Sigmoid colon (tissue), 7 donors: ENCODE data around the gene ARG2. TPM values are rescaled to one million over a fixed set of nuclear protein-coding genes. Genes with fewer than 3 reads are reported as not detected.

Experiments used
- DNase-seq: peaks from one replicate; pipeline ENCODE4 v3.0.0-alpha.2; 2019
- H3K27ac ChIP-seq, 4 donors: fragments of 200-600 bp; sonication (generic); one replicate each; pipeline ENCODE4 v1.5.1; 2016 to 2019; ENCODE audit warnings: mild to moderate bottlenecking in 1 of 4
- H3K27me3 ChIP-seq, 3 donors: fragments of 200-600 bp; sonication (generic); one replicate each; pipeline ENCODE4 v1.5.1; 2019; ENCODE audit warnings: mild to moderate bottlenecking in 1 of 3
- H3K36me3 ChIP-seq, 4 donors: fragments of 200-600 bp; sonication (generic); one replicate each; pipeline ENCODE4 v1.5.1; 2016 to 2019
- H3K4me1 ChIP-seq, 4 donors: fragments of 200-600 bp; sonication (generic); one replicate each; pipeline ENCODE4 v1.5.1; 2017 to 2019
- H3K4me3 ChIP-seq, 4 donors: fragments of 200-600 bp; sonication (generic); one replicate each; pipeline ENCODE4 v1.5.1; 2017 to 2019; ENCODE audit warnings: mild to moderate bottlenecking in 2 of 4, moderate library complexity in 1 of 4
- H3K9me3 ChIP-seq, 4 donors: fragments of 200-600 bp in 3 of 4; sonication (generic) in 3 of 4; one replicate each; pipeline versions ENCODE4 v1.5.1 to v1.6.1; 2013 to 2019
- EP300 ChIP-seq, 4 donors: sonication (generic); formaldehyde crosslinking; IDR thresholded peaks; one replicate each; pipeline ENCODE4 v1.6.1; 2017; ENCODE audit warnings: antibody characterized with exemption in 4 of 4
- POLR2A ChIP-seq, 2 donors: fragments of 450-650 bp; IDR thresholded peaks; one replicate each; pipeline ENCODE4 v1.6.1; 2016; ENCODE audit warnings: antibody characterized with exemption in 2 of 2, mild to moderate bottlenecking in 2 of 2, moderate library complexity in 2 of 2
- POLR2AphosphoS5 ChIP-seq, 4 donors: sonication (generic); formaldehyde crosslinking; IDR thresholded peaks; one replicate each; pipeline ENCODE4 v1.6.1; 2017; ENCODE audit warnings: antibody characterized with exemption in 4 of 4
- WGBS, 2 donors: extraction: QIAGEN DNeasy Blood & Tissue Kit; methylation state at CpG; one replicate each; pipeline ENCODE4 v1.1.7; 2013; 5-methylcytosine and 5-hydroxymethylcytosine counted together
- intact Hi-C: fragments of 100-400 bp; cut with DNase I; formaldehyde crosslinking; loops from one replicate; pipeline ENCODE4 v1.15.1; 2023
- polyA plus RNA-seq, 3 donors: library from polyadenylated mRNA; stranded (reverse); fragments of 200-250 nt; gene quantifications; one replicate each; pipeline ENCODE4 v1.2.3, GENCODE V29; 2013
- total RNA-seq, 4 donors: library from RNA; depleted of rRNA; stranded (reverse); fragments of >200 nt; gene quantifications; one replicate each; pipeline ENCODE4 v1.1.0, GENCODE V29; 2016
- TF ChIP-seq, protein P1 (sequence below), 4 experiments: fragments of 450-650 bp in 3 of 4; fragments of 200-600 bp in 1 of 4; IDR thresholded peaks; one replicate each; pipeline ENCODE4 v1.5.1; 2016 to 2019; ENCODE audit warnings: antibody characterized with exemption in 4 of 4, mild to moderate bottlenecking in 3 of 4, moderate library complexity in 2 of 4
- donor health status: healthy with polysubstance abuse.
- donor health status: Bipolar disorder and iron deficiency.
- donor health status: healthy.

Gene ARG2
- 10 to 100 TPM in 1 of 4 donors, 1 to 10 TPM in 3; 1.6 to 11.4 (median 5.5) TPM for total RNA-seq
- polyA plus RNA-seq = 10 to 100 TPM in 1 of 3 donors, 1 to 10 TPM in 1, under 1 TPM in 1; 0.60 to 59.2 (median 5.7) TPM

DNA sequence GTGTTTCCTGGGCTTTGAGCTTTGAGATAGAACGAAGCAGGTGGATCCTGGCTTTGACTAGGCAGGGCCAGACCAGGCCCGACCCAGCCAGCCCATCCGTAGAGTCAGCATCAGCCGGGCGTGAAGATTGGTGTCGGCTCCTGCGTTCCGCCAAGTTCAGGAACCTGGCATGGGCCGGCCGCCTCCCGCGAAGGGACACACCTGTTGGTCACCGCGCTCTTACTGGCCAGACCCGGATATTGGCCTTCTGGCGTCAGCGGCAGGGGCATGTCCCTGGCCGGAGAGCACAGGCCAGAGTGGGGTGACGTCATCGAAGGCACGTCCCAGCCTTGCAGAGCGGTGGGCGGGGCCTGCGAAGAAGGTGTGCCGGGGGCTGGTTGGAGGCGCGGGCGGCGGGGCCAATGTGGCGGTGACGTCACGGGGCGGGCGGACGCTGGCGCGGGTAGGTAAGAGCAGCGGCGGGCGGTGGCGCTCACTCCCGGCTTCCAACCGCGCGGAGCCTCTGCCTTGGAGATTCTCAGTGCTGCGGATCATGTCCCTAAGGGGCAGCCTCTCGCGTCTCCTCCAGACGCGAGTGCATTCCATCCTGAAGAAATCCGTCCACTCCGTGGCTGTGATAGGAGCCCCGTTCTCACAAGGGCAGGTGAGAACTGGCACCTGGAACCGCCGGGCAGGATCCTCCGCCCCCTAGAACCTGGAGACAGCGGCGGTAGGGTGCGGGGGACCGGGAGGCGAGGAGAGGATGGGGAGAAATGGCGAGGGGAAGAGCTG, at the start of gene ARG2:
TSS of gene ARG2 (plus strand) at position 475 of the 771 bp plus-strand sequence. CDS start at position 533, 58 bp downstream.
- no peaks in the 10 kb centered on the region for H3K27me3 ChIP-seq

DNA sequence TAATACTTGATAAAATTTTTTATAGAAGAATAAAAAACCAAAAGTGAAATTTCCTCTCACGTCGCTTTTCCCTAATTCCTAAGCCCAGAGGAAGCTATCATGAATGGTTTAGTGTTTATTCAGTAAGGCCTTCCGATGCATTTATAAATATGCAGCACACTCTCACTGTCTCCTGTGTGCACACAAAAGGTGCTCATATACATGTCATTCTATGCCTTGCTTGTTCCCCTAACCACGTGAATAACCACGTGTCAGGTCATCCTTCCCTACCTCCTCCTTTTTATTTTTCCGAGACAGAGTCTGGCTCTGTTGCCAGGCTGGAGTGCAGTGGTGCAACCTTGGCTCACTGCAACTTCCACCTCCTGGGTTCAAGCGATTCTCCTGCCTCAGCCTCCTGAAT, 49.3 kb upstream of the ARG2 start:
- Histone ChIP-seq H3K4me3 (no peak overlapping the region), H3K4me1 (no peaks in the 10 kb centered on the region), H3K36me3 (no peaks in the 10 kb centered on the region), H3K27me3 (no peaks in the 10 kb centered on the region), H3K27ac (no peak overlapping the region), H3K9me3 (no peaks in the 10 kb centered on the region)
- TF ChIP-seq POLR2AphosphoS5 (IDR thresholded peaks at IDR 0.05) (no peak), POLR2A (IDR thresholded peaks at IDR 0.05) (no peak), EP300 (IDR thresholded peaks at IDR 0.05) (no peak)
- TF ChIP-seq, protein P1, sequence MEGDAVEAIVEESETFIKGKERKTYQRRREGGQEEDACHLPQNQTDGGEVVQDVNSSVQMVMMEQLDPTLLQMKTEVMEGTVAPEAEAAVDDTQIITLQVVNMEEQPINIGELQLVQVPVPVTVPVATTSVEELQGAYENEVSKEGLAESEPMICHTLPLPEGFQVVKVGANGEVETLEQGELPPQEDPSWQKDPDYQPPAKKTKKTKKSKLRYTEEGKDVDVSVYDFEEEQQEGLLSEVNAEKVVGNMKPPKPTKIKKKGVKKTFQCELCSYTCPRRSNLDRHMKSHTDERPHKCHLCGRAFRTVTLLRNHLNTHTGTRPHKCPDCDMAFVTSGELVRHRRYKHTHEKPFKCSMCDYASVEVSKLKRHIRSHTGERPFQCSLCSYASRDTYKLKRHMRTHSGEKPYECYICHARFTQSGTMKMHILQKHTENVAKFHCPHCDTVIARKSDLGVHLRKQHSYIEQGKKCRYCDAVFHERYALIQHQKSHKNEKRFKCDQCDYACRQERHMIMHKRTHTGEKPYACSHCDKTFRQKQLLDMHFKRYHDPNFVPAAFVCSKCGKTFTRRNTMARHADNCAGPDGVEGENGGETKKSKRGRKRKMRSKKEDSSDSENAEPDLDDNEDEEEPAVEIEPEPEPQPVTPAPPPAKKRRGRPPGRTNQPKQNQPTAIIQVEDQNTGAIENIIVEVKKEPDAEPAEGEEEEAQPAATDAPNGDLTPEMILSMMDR (IDR thresholded peaks at IDR 0.05) = no peak
- no peak for DNase-seq
- WGBS, 2 donors = 87 to 89% methylated on average over 7 of the region's 7 CpGs
- intact Hi-C loops = loop anchor here (2.0 kb wide), 1 partner anchor 44 kb away; no protein-coding TSS in a partner anchor

More for the DNA sequence above, at the start of gene ARG2:
- peak in 1 of 4 donors; percentile 43 for TF ChIP-seq EP300 (IDR thresholded peaks at IDR 0.05)
- TF ChIP-seq POLR2AphosphoS5 (IDR thresholded peaks at IDR 0.05) = peak; percentile 48 to 93 (median 82)
- peak; percentile 42 to 60 for TF ChIP-seq POLR2A (IDR thresholded peaks at IDR 0.05)
- TF ChIP-seq, protein P1 (IDR thresholded peaks at IDR 0.05) = no peak
- peak within 1 kb of the TSS; percentile 46 to 64 (median 60) for H3K4me3 ChIP-seq
- no peaks in the 10 kb centered on the region for H3K9me3 ChIP-seq
- DNase-seq = peak; percentile 98
- H3K4me1 ChIP-seq = peaks cover 0 to 45% (median 40%) of the 10 kb centered on the region in 4 donors
- intact Hi-C loops = loop anchor here (2.0 kb wide), 2 partner anchors 47 to 55 kb away; partner anchors contain the start of gene VTI1B
- peak within 1 kb of the TSS; percentile 75 to 80 (median 78) for H3K27ac ChIP-seq
- WGBS, 2 donors = 1% methylated on average over 62 of the region's 62 CpGs
- no peaks in the 10 kb centered on the region for H3K36me3 ChIP-seq

DNA sequence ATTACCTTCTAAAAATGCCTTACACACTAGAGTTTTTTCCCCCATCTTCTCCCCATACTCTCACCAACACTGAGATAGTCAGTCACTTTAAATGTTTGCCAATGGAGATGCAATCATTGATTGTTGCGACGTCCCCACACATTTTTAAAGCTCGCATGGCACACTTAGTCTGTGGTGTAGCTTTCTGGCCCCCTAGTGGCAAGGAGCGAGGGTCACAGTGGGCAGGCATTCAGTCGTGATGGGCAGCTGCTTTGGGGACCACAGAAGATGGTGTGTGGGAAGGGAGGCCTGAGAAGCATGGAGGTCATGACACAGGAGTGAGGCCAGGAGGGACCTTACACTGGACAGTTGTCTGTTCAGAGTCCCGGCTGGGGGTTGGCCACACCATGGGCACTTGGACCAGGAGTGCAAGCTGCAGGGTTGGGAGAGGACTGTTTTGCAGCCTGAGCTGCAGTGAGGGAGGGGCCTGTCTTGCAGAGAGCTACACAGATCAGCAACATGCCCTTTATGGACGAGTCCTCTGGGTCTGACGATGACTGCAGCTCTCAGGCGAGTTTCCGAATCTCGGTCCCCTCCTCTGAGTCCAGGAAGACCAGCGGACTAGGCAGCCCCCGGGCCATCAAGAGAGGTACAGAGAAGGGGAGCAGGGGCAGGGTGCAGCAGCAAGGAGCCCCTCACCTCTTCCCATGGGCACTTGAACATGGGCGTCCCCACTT, 48.3 kb upstream of the ARG2 start:
- no peak overlapping the region for H3K4me3 ChIP-seq
- H3K9me3 ChIP-seq = no peaks in the 10 kb centered on the region
- H3K36me3 ChIP-seq = peaks cover 0 to 4% (median 0%) of the 10 kb centered on the region in 4 donors
- H3K4me1 ChIP-seq = no peaks in the 10 kb centered on the region
- WGBS, 2 donors = 49 to 50% methylated on average over 14 of the region's 14 CpGs
- TF ChIP-seq, protein P1 (IDR thresholded peaks at IDR 0.05) = peak; percentile 73 to 96 (median 88)
- no peak for TF ChIP-seq POLR2AphosphoS5 (IDR thresholded peaks at IDR 0.05)
- no peaks in the 10 kb centered on the region for H3K27me3 ChIP-seq
- peak; percentile 78 for DNase-seq
- no peak overlapping the region for H3K27ac ChIP-seq
- intact Hi-C loops = loop anchor here (1.0 to 2.0 kb wide), 2 partner anchors 45 to 144 kb away; no protein-coding TSS in a partner anchor

DNA sequence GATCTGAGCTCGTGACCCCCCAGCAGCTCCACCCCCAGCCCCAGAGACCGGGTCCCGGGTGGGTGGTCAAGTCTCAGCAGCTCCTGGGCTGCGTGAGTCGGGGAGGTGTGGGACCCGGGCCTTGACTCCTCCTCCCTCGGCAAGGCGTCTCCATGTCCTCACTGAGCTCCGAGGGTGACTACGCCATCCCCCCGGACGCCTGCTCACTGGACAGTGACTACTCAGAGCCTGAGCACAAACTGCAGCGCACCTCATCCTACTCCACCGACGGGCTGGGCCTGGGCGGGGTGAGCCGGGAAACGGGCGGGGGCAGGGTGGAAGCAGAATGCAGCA, 47.8 kb upstream of the ARG2 start:
- H3K4me3 ChIP-seq = no peak overlapping the region
- peak; percentile 65 for DNase-seq
- 76 to 88% methylated on average over 19 of the region's 19 CpGs for WGBS, 2 donors
- TF ChIP-seq, protein P1 (IDR thresholded peaks at IDR 0.05) = no peak
- TF ChIP-seq POLR2A (IDR thresholded peaks at IDR 0.05) (no peak), EP300 (IDR thresholded peaks at IDR 0.05) (no peak), POLR2AphosphoS5 (IDR thresholded peaks at IDR 0.05) (no peak)
- peaks cover 0 to 4% (median 0%) of the 10 kb centered on the region in 4 donors for H3K36me3 ChIP-seq
- intact Hi-C loops = loop anchor here (1.0 to 2.0 kb wide), 2 partner anchors 45 to 145 kb away; no protein-coding TSS in a partner anchor
- no peaks in the 10 kb centered on the region for H3K4me1 ChIP-seq
- no peaks in the 10 kb centered on the region for H3K27me3 ChIP-seq
- no peak overlapping the region for H3K27ac ChIP-seq
- H3K9me3 ChIP-seq = no peaks in the 10 kb centered on the region
